Smooth muscle cell (in vitro differentiated cells): ENCODE measurements around the gene OR6B3. TPM values are rescaled to one million over a fixed set of nuclear protein-coding genes. Genes with fewer than 3 reads are reported as not detected.

ENCODE experiments used
- DNase-seq: peaks from one replicate; lab custom pipeline; 2025; ENCODE audit not compliant: unreplicated experiment; lab: John Stamatoyannopoulos, UW
- H2AFZ ChIP-seq: fragments of 200-600 bp; sonication (generic); 2 replicates; pipeline ENCODE4 v1.6.0; 2016; ENCODE audit warnings: antibody characterized with exemption, low read depth, mild to moderate bottlenecking
- H3F3A ChIP-seq: fragments of 200-600 bp; sonication (generic); 2 replicates; pipeline ENCODE4 v1.6.0; 2017; ENCODE audit warnings: antibody characterized with exemption, low read depth
- H3K27ac ChIP-seq: fragments of 200-600 bp; sonication (generic); 2 replicates; pipeline ENCODE4 v1.5.1; 2016; ENCODE audit warnings: low read depth, mild to moderate bottlenecking
- H3K27me3 ChIP-seq: fragments of 200-600 bp; sonication (generic); 2 replicates; pipeline ENCODE4 v1.6.1; 2016; ENCODE audit warnings: low read depth, mild to moderate bottlenecking
- H3K36me3 ChIP-seq: fragments of 200-600 bp; sonication (generic); 2 replicates; pipeline ENCODE4 v1.5.1; 2016; ENCODE audit warnings: low read depth
- H3K4me1 ChIP-seq: fragments of 200-600 bp; sonication (generic); 2 replicates; pipeline ENCODE4 v1.5.1; 2016; ENCODE audit warnings: low read depth
- H3K4me2 ChIP-seq: fragments of 200-600 bp; sonication (generic); 2 replicates; pipeline ENCODE4 v1.6.0; 2016; ENCODE audit warnings: mild to moderate bottlenecking
- H3K4me3 ChIP-seq: fragments of 200-600 bp; sonication (generic); 2 replicates; pipeline ENCODE4 v1.5.1; 2016; ENCODE audit warnings: mild to moderate bottlenecking
- H3K79me2 ChIP-seq: fragments of 200-600 bp; sonication (generic); 2 replicates; pipeline ENCODE4 v1.6.0; 2016; ENCODE audit warnings: low read depth, mild to moderate bottlenecking
- H3K9ac ChIP-seq: fragments of 200-600 bp; sonication (generic); 2 replicates; pipeline ENCODE4 v1.6.0; 2016; ENCODE audit warnings: low read depth
- H3K9me3 ChIP-seq: fragments of 200-600 bp; sonication (generic); replicated peaks from 2 replicates; pipeline ENCODE4 v1.5.1; 2016; ENCODE audit warnings: low read depth
- H4K20me1 ChIP-seq: fragments of 200-600 bp; sonication (generic); 2 replicates; pipeline ENCODE4 v1.6.0; 2016; ENCODE audit warnings: low read depth
- CTCF ChIP-seq: fragments of 200-600 bp; sonication (generic); IDR thresholded peaks from 2 replicates; pipeline ENCODE4 v1.5.1; 2017; ENCODE audit warnings: borderline replicate concordance, mild to moderate bottlenecking, antibody characterized with exemption; ENCODE audit not compliant: insufficient read depth, poor library complexity, severe bottlenecking
- WGBS: methylation state at CpG from one replicate; pipeline ENCODE4 v1.1.7; 2016; ENCODE audit warnings: low lambda C conversion rate; 5-methylcytosine and 5-hydroxymethylcytosine counted together
- polyA plus RNA-seq: library from polyadenylated mRNA; unstranded; fragments of >200 nt; fragmentation: Nextera tagmentation; extraction: Ambion mirVana; gene quantifications from 2 replicates; pipeline ENCODE4 v1.2.1, GENCODE V29; 2016
- total RNA-seq: library from RNA; depleted of rRNA; stranded (reverse); fragments of >200 nt; gene quantifications from 2 replicates; pipeline ENCODE4 v1.2.3, GENCODE V29; 2014

The OR6B3 gene
- total and polyA plus RNA-seq, 2 experiments from 2014 or later: not detected

- no peak overlapping the region for H3K9ac ChIP-seq
- no peaks in the 10 kb centered on the region for H3K9me3 ChIP-seq
- no peak for DNase-seq
- 79% methylated on average over 14 of the region's 14 CpGs for WGBS
- TF ChIP-seq CTCF: no peak
- no peaks in the 10 kb centered on the region for H3K79me2 ChIP-seq
- no peak overlapping the region for H3K4me2 ChIP-seq
- H3K27ac ChIP-seq: no peak overlapping the region
- no peaks in the 10 kb centered on the region for H3K4me1 ChIP-seq
- no peak overlapping the region for H3K4me3 ChIP-seq
- H2AFZ ChIP-seq: no peak overlapping the region
- no peaks in the 10 kb centered on the region for H3K36me3 ChIP-seq
- no peaks in the 10 kb centered on the region for H3F3A ChIP-seq
- no peaks in the 10 kb centered on the region for H4K20me1 ChIP-seq
- peaks cover 60% of the 10 kb centered on the region for H3K27me3 ChIP-seq
Observed at GRCh38 chr2:240032406-240033329, 20.7 kb downstream of the OR6B3 start.

- Histone ChIP-seq H3K27me3 (peaks cover 39% of the 10 kb centered on the region), H3K27ac (no peak within 1 kb of the TSS), H3K9me3 (no peaks in the 10 kb centered on the region), H3K4me1 (no peaks in the 10 kb centered on the region), H3K36me3 (no peaks in the 10 kb centered on the region), H3F3A (no peaks in the 10 kb centered on the region), H3K79me2 (no peaks in the 10 kb centered on the region), H2AFZ (no peak within 1 kb of the TSS), H3K9ac (no peak within 1 kb of the TSS), H3K4me3 (no peak within 1 kb of the TSS), H3K4me2 (no peak within 1 kb of the TSS), H4K20me1 (no peaks in the 10 kb centered on the region)
- WGBS: 75% methylated on average over 6 of the region's 6 CpGs
- TF ChIP-seq CTCF: no peak
- no peak for DNase-seq
Observed at GRCh38 chr2:240030379-240031094, 22.8 kb downstream of the OR6B3 start, which contains the start of gene OR6B2. Gene OR6B2, minus strand, starts transcription at chr2:240030429. Its CDS starts 0 bp downstream, at chr2:240030429.

- 1% methylated on average over 21 of the region's 22 CpGs for WGBS
- Histone ChIP-seq H3K36me3 (peaks cover 5% of the 10 kb centered on the region), H3F3A (no peaks in the 10 kb centered on the region), H3K9me3 (no peaks in the 10 kb centered on the region), H3K4me2 (peak overlapping the region; percentile 97), H4K20me1 (peaks cover 29% of the 10 kb centered on the region), H3K4me3 (peak overlapping the region; percentile 100), H3K27me3 (no peaks in the 10 kb centered on the region), H3K4me1 (peaks cover 14% of the 10 kb centered on the region), H2AFZ (peak overlapping the region; percentile 100), H3K9ac (peak overlapping the region; percentile 92), H3K79me2 (peaks cover 42% of the 10 kb centered on the region), H3K27ac (no peak overlapping the region)
- no peak for TF ChIP-seq CTCF
- no peak for DNase-seq
Observed at GRCh38 chr2:240024766-240025165, 28.6 kb downstream of the OR6B3 start.
